ENCODE results near the gene NPFFR1.

NPFFR1 gene

DNA sequence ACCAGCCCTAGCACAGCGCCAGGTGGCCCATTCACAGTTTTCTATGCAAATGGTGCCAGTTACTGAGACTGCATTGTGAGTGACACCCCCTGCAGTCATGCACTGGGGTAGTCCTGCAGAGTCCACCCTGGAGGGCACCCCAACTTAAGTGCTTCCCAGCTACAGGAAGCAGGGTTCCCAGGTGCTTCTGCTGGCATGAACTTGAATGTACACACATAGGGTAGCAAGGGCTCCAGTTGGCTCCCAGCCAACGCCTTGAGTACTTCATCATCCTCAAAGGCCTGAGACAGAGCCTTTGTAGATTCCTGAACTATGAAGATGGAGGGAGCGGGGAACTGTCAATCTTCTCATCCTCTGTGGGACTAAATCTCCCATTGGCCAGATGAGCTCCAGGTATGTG lies 11.5 kb upstream of the NPFFR1 start:
- H3K79me2 ChIP-seq = no peaks in the 10 kb centered on the region
- H3K9ac ChIP-seq = no peak overlapping the region
- no peaks in the 10 kb centered on the region for H3K9me3 ChIP-seq (ENCODE audit: control insufficient read depth, low read length)
- H3K27ac ChIP-seq = no peak overlapping the region
- H2AFZ ChIP-seq = no peak overlapping the region
- TF ChIP-seq, protein P1, sequence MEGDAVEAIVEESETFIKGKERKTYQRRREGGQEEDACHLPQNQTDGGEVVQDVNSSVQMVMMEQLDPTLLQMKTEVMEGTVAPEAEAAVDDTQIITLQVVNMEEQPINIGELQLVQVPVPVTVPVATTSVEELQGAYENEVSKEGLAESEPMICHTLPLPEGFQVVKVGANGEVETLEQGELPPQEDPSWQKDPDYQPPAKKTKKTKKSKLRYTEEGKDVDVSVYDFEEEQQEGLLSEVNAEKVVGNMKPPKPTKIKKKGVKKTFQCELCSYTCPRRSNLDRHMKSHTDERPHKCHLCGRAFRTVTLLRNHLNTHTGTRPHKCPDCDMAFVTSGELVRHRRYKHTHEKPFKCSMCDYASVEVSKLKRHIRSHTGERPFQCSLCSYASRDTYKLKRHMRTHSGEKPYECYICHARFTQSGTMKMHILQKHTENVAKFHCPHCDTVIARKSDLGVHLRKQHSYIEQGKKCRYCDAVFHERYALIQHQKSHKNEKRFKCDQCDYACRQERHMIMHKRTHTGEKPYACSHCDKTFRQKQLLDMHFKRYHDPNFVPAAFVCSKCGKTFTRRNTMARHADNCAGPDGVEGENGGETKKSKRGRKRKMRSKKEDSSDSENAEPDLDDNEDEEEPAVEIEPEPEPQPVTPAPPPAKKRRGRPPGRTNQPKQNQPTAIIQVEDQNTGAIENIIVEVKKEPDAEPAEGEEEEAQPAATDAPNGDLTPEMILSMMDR (IDR thresholded peaks at IDR 0.05) = no peak
- H3K4me3 ChIP-seq (ENCODE audit: low read depth, low read length) = no peak overlapping the region
- H3K4me2 ChIP-seq (ENCODE audit: low read length) = no peak overlapping the region
- H3K36me3 ChIP-seq (ENCODE audit: control insufficient read depth, insufficient read depth, low read length) = no peaks in the 10 kb centered on the region
- no peaks in the 10 kb centered on the region for H3K27me3 ChIP-seq (ENCODE audit: control insufficient read depth, insufficient read depth, low read length)
- no peaks in the 10 kb centered on the region for H3K4me1 ChIP-seq

DNA sequence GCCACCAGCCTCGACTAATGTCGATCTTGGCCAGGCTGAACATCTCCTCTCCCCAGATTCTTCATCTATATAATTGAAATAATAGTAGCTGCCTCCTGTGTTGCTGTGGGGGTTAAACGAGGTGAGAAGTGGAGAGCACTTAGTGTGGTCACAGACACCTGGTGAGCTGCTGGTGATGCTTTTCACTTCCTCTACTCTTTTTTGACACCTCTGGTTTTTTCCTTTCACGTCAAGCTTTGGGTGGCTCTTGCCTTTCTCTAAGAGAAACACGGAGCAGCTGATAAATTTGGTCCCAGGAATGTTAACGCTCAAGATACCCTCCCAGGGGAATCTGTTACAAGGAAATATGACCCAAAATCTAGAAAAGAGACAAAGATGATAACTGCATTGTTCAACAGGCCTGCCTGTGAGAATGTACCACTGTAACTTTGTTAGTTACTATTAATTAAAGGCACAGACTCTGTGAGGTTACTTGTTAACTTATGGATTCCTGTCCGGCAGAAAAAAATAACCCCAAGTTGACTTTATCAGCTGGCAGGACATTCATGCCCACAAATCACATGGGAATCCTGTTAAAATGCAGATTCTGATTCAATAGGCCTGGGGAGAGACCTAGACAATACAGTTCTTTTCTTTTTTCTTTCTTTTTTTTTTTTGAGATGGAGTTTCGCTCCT lies 9.5 kb upstream of the NPFFR1 start:
- Histone ChIP-seq H3K4me1 (no peaks in the 10 kb centered on the region), H3K79me2 (no peaks in the 10 kb centered on the region), H3K4me3 (ENCODE audit: low read depth, low read length) (no peak overlapping the region), H3K27ac (no peak overlapping the region), H3K36me3 (ENCODE audit: control insufficient read depth, insufficient read depth, low read length) (no peaks in the 10 kb centered on the region), H3K9ac (no peak overlapping the region), H2AFZ (no peak overlapping the region), H3K9me3 (ENCODE audit: control insufficient read depth, low read length) (no peaks in the 10 kb centered on the region), H3K27me3 (ENCODE audit: control insufficient read depth, insufficient read depth, low read length) (no peaks in the 10 kb centered on the region), H3K4me2 (ENCODE audit: low read length) (no peak overlapping the region)
- TF ChIP-seq, protein P1 (IDR thresholded peaks at IDR 0.05) = no peak

DNA sequence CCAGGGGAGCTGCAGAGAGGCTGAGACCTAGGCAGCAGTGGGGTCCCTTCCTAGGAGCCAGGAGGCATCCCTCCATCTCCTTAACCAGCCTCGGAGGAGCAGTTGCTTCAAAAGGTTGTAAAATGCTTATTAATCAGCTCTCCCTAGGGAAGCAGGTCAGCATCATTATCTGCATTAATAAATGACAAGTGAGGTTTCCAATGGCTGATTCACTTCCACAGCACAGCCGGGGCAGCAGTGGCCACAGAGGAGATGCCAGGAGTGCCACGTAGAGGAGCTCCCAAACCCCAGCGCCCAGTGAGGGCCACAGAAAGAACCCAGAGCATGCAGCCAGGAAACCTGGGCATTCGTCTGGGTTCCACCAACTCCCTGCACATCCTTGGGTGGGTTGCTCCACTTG lies 8.2 kb upstream of the NPFFR1 start:
- Histone ChIP-seq H3K9ac (no peak overlapping the region), H3K79me2 (no peaks in the 10 kb centered on the region), H3K9me3 (ENCODE audit: control insufficient read depth, low read length) (no peaks in the 10 kb centered on the region), H3K27me3 (ENCODE audit: control insufficient read depth, insufficient read depth, low read length) (no peaks in the 10 kb centered on the region), H3K4me1 (no peaks in the 10 kb centered on the region), H2AFZ (no peak overlapping the region), H3K27ac (no peak overlapping the region), H3K4me2 (ENCODE audit: low read length) (no peak overlapping the region), H3K36me3 (ENCODE audit: control insufficient read depth, insufficient read depth, low read length) (no peaks in the 10 kb centered on the region), H3K4me3 (ENCODE audit: low read depth, low read length) (no peak overlapping the region)
- TF ChIP-seq, protein P1 (IDR thresholded peaks at IDR 0.05) = no peak

DNA sequence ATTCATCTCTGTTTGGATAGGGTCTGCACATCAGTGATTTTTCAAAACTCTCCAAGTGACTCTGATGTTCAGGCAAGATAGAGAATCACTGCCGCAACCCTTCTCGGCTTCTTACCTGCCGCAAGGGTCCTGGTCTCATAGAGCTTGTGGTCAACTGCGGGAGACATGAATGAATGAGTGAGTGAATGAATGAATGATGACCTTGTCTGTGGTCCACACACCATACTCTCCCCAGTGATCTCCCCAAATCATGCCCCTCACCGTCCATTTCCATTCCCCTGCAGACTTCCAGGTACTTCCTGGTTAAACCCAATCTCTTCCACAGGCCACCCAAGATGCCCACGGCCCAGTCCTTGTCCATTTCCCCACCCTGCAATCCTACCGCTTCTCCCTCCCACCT lies 5.9 kb upstream of the NPFFR1 start:
- H3K9ac ChIP-seq = no peak overlapping the region
- H3K79me2 ChIP-seq = no peaks in the 10 kb centered on the region
- no peak overlapping the region for H3K4me2 ChIP-seq (ENCODE audit: low read length)
- no peak overlapping the region for H3K27ac ChIP-seq
- no peak overlapping the region for H2AFZ ChIP-seq
- H3K27me3 ChIP-seq (ENCODE audit: control insufficient read depth, insufficient read depth, low read length) = no peaks in the 10 kb centered on the region
- H3K9me3 ChIP-seq (ENCODE audit: control insufficient read depth, low read length) = no peaks in the 10 kb centered on the region
- TF ChIP-seq, protein P1 (IDR thresholded peaks at IDR 0.05) = no peak
- H3K36me3 ChIP-seq (ENCODE audit: control insufficient read depth, insufficient read depth, low read length) = no peaks in the 10 kb centered on the region
- no peak overlapping the region for H3K4me3 ChIP-seq (ENCODE audit: low read depth, low read length)
- H3K4me1 ChIP-seq = no peaks in the 10 kb centered on the region

DNA sequence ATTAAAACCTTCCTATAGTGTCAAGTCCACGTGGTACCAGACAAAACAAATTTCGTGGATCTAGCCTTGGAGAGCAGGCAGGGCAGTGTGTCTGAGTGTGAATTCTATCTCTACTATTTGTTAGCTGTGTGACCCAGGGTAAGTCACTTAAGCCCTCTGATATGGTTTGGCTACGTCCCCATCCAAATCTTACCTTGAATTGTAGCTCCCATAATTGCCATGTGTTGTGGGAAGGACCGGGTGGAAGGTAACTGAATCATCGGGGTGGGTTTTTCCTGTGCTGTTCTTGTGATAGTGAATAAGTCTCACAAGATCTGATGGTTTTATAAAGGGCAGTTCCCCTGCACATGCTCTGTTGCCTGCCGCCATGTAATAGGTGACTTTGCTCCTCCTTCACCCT lies 2.8 kb upstream of the NPFFR1 start:
- Histone ChIP-seq H3K27ac (no peak overlapping the region), H3K27me3 (ENCODE audit: control insufficient read depth, insufficient read depth, low read length) (peaks cover 4% of the 10 kb centered on the region), H3K4me1 (no peaks in the 10 kb centered on the region), H3K36me3 (ENCODE audit: control insufficient read depth, insufficient read depth, low read length) (no peaks in the 10 kb centered on the region), H2AFZ (no peak overlapping the region), H3K4me3 (ENCODE audit: low read depth, low read length) (no peak overlapping the region), H3K4me2 (ENCODE audit: low read length) (no peak overlapping the region), H3K9me3 (ENCODE audit: control insufficient read depth, low read length) (no peaks in the 10 kb centered on the region), H3K9ac (no peak overlapping the region), H3K79me2 (no peaks in the 10 kb centered on the region)
- TF ChIP-seq, protein P1 (IDR thresholded peaks at IDR 0.05) = no peak
